NCI-H2171 (cell line): ENCODE data around the gene AUP1.

ENCODE experiments used
- DNase-seq: peaks from one replicate; lab custom pipeline; 2025; lab: John Stamatoyannopoulos, UW

Gene AUP1

DNA sequence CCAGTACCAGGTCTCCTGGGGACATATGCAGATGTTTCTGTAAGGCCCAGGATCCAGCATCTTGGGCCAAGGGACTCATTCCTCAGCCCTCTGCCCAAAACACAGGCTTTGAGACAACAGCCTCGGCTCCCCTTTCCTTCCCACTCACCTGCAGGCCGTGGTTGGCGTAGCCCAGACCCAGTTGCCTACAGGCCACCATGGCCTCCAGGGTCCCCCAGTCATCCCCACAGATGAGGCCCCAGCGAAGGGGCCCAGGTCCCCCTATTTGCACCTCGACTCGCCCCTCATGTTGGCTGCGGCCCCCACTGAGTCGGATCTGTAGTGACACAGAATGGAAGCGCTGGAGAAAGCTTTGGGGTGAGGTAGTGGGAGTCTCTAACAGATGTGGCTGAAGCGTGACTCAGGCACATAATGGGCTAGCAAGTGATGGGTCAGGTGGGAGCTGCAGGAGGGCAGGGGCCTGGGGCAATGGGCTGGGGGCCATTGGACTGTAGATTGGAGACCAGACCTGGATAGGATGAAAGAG is 6.0 kb upstream of the AUP1 start:
- no peak for DNase-seq

DNA sequence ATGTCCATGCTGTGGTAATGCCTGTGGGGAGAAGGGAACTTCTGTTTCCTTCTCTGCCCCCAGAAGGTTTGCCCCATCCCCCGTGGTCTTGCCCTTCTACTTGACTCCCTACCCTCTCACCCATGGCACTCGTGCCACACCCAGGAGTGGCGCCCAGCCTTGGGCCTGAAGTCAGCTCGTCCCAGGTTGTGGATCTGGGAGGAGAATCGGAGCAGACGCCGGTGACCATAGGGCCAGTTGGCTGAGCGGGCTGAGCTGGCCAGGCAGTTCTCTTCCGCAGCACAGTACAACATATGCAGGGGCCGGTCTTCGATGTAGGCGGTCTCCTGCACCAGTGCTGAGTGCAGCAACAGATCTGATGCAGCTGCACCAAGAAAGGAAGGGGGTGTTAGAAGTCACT is 4.9 kb upstream of the AUP1 start:
- no peak for DNase-seq

DNA sequence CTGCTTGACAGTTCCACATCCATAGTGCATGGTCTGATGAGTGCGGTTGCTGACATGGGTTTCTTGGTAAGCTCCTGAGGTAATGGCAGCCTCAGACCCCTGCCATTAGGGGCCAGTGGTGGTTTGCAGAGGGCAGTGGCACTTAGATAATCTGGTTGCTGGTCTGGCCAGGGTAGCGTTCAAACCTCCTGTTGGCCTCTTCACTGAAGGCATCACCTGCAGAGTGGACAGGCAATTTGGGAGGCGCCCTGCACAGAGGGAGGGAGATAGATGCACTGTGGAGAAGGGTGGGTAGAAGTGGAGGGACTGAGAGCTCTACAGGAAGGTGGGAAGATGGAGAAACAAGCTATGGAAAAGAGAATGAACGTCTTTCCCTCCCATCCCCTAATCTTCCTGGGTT is 4.0 kb upstream of the AUP1 start:
- no peak for DNase-seq

DNA sequence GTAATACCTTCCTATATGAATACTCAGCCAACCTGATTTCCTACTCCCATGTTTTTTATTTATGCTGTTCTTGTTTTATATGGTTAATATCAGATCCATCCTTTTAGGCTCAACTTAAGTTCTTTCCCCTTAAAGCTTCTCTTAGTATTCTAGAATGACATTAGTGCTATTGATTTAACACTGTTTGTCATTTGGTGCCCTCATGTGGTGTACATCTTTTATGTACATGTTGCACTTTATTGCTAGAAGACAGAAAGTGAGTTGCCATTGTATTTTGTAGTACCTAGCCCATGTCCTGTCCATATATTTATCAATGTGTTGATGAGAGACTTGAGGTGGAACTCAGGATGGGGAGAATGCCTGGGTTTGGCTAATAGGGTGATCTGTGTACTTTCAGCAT is 2.7 kb upstream of the AUP1 start:
- no peak for DNase-seq

DNA sequence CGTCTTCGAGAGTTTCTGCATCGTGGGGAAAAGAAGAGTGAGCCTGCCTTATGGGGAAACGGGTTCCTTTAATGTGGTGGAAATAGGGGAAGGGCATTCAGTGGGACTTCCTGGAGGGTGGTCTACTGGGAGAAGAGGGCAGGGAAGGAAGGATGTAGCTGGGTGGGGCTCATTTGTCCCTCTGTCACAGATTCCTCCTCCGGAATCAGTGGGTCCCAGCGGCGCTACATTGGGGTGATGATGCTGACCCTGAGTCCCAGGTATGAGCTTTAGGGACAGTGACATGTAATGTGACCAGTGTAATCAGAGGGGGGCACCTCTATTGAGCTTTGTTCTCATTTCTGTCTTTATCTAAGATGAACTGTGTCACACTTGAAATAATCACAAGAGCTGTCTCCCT is 2.2 kb upstream of the AUP1 start:
- no peak for DNase-seq

DNA sequence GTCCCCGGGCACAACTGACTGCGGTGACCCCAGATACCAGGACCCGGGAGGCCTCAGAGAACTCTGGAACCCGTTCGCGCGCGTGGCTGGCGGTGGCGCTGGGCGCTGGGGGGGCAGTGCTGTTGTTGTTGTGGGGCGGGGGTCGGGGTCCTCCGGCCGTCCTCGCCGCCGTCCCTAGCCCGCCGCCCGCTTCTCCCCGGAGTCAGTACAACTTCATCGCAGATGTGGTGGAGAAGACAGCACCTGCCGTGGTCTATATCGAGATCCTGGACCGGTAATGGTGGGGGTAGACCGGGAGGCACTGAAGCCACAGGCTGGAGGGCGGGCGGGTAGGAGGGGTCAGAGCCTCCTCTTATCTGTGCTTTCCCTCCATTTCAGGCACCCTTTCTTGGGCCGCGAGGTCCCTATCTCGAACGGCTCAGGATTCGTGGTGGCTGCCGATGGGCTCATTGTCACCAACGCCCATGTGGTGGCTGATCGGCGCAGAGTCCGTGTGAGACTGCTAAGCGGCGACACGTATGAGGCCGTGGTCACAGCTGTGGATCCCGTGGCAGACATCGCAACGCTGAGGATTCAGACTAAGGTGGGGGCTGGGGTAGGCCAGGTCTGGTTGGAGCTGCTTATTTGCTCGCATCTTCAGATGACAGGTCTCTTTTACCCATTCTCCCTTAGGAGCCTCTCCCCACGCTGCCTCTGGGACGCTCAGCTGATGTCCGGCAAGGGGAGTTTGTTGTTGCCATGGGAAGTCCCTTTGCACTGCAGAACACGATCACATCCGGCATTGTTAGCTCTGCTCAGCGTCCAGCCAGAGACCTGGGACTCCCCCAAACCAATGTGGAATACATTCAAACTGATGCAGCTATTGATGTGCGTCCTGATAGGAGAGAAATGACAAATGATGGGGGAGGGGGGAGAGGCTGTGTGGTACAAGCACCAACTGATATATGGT is 1.0 kb upstream of the AUP1 start:
- no peak for DNase-seq

DNA sequence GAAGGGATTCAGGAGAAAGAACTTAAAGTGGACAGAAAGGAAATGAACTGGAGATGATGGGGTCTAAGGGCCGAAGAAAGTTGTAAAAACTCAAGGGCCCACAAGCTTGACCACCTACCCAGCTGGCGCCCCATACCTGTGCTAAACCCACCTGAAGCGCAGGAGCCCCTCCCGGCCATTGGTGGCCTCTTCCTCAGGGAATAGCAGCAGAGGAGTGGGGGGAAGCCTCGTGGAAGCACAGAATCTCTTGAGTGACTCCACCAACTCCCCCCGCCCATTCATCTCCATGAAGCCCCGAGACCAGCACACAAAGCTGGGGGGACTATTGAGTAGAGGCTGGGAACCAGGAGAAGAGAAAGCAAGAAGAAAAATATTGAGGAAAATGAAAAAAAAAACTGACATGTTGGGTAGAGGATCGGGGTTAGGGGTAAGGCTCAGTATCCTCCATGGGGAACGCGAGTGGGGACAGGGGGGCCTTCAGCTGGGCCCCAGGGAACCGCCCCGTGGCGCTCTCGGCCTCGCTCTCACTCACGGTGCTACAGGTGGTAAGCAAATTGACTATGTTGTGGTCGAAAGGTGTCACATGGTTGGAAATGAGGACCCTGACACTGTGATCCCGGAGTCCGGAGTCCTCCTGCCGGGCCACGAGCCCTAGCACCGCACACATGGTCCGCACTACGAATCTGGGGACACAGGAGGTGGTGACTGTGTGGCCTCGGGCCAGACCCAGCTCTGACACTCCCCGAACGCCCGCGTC is 728 bp downstream of the AUP1 start:
- no peak for DNase-seq

DNA sequence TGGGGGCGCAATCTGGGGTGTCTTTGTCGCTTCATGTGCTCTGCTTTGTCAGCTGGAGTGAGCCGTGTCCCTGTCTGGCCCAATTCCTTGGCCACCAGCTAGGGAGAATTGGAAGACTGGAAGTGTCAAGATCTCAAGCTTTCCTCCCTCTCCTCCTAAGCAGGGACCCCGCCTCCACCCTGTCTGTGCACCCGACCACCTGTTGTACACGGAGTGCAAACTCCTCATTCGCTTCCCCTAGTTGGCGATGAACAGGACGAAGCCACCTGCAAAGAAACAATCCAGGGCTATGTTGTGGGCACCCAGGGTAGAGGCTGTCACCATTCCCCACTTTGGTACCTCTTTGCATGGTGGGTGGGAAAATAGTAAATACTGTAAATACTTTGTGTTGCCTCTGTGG is 1.8 kb downstream of the AUP1 start:
- no peak for DNase-seq

DNA sequence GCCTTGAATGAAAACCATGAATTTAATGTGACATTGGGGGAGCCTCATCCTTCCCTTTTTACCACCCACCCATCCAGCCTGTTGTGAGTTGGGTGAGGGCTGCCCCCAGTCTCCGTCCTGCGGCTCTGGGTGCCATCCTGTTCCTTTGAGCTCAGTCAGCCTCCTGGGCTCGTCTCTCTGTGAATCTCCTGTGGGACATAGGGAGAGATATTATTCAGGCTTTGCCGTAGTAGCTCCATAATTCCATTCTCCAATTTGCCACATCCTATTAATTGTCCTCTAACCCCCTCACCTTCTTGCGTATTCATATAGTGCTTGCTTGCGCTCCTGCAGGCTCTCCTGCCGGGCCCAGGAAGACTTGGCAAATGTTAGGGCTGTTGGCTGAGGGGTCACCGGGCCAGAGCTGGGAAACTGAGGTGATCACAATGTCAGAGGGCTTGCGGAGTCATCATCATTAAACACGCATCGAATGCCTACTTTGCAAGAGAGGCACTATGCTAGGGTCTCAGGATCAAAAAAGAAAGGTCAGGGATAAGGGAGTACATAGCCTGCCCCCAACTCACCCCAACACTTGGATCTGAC is 2.8 kb downstream of the AUP1 start:
- no peak for DNase-seq

DNA sequence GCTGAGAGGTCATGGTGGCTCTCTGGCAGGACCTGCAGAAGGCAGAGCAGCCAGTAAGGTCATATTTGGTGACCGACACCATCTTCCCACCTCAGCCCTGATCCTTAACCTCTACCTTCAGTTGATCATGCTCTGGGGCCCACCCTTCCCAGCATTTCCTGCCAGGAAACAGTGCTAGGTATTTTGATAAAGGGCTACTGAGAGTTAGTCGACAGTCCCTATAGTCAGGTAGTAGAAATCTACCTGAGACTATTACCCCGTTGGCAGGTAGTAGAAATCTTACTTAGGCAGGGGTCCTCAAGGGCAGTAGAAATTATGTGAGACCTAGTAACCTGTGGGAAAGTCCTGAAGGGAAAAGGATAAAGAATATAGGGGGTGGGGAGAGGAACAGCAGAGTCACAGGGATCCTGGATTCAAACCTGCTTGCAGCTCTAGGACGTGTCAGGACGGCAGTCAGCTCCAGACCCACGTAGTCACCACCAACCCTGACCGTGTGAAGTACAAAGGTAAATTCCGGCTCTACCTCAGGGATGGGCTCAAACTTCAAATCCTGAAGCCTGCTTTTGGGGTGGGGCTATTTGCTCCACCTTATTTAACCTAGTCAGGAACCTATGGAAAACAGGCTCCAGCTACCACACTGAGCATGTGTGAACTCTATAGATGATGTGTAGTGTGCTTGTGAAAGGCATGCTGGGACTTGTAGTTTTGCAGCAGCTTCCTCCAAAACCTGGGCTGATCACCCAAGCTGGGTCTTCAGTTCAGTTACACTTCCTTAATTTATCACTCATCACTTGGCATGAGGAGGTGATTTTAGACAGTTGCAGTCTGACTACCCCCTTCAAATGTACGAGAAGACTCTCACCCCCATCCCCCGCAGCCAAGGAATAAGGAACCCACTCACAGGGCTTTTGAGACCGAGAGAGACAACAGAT is 3.5 kb downstream of the AUP1 start, which contains the start of gene DQX1:
Gene DQX1 (minus strand): TSS at position 515 of the 932 bp plus-strand sequence. CDS start 502 bp downstream, at position 13.
- no peak for DNase-seq

DNA sequence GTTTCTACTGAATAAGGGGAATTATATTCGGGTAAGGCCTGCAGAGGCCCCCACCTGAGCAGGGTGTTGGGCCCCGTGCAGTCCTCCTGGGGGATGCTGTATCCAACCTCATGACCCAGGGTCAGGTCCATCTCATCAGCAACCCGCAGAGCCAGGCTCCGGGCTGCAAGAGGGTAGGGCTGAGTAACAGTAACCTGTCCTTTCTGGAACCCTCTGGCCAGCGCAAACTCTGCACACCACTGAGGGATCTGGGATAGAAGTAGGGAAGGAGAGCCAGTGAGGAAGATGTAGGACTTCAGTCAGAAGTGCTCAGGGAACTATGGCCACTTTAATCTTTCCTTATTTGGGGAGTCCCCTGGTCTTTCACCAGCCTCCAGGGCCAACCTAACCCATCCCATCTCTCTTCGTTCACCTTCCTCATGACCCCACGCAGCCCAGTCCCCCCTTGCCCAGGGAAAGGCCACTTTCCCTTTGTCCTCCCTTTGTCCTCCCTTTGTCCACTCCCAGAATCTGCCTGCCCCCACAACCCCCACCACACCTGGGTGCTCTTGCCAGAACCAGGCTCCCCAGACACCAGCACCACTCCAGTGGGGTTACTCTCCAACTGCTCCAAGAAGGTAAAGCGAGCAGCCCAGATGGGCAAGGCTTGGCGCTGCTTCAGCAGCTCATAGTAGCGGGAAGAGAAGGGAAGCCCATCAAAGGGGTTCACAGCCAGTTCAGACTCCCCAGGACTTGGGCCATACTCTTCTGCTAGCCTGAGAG is 4.4 kb downstream of the AUP1 start:
- DNase-seq = no peak

DNA sequence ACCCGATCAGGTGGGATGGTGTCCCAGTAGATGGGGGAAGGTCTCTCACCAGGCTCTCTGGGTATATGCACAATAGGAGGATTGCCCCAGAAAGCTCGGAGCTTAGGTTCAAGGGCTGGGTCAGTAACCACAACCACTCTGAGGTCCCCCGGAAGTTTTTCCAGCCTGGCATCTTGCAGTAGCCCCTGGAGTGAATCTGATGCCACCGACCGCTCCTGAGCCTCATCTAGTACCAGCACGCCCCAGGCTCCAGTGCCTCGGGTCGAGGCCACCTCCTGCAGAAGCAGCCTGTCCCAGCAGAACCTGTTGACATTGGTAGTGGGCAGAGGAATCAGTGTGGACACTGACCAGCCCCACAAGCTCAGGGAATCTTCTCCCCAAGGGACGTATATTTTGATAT is 5.5 kb downstream of the AUP1 start:
- no peak for DNase-seq

DNA sequence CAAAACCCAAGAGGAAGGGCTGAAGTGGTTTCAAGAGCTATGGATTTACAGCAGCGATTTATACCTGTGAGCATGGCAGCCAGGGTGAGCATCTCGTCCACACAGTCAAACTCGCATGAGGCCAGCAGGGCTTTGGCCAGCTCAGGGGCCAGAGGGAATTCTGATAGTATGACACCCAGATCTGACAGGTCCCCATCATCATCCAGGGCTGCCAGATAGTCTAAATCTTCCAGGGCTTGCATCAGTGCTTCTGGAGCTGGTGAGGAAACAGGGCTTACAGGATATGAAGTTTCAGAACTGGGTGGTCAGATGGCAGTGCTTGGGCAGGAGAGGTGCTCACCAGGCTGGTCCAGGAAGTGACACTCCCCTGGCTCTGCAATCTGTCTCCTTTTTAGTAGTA is 7.0 kb downstream of the AUP1 start:
- DNase-seq = no peak

DNA sequence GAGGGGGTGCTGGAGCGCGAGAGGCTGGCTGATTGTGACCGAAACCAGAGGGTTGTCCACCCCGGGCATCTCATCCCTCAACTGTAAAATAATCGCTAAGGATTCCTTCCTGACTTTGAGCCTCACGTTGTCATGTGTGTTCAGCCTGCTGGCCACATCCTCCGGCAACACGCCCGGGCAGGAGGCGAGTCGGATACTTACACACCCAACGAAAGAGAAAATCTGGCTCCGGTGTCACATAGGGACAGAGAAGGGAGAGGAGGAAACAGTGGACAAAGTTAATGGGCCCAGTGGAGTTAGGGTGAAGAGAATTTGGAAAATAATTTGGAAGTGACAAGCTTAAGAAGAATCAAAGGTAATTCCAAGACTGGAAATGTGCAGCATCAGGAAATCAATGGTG is 12.9 kb downstream of the AUP1 start:
- DNase-seq = no peak

DNA sequence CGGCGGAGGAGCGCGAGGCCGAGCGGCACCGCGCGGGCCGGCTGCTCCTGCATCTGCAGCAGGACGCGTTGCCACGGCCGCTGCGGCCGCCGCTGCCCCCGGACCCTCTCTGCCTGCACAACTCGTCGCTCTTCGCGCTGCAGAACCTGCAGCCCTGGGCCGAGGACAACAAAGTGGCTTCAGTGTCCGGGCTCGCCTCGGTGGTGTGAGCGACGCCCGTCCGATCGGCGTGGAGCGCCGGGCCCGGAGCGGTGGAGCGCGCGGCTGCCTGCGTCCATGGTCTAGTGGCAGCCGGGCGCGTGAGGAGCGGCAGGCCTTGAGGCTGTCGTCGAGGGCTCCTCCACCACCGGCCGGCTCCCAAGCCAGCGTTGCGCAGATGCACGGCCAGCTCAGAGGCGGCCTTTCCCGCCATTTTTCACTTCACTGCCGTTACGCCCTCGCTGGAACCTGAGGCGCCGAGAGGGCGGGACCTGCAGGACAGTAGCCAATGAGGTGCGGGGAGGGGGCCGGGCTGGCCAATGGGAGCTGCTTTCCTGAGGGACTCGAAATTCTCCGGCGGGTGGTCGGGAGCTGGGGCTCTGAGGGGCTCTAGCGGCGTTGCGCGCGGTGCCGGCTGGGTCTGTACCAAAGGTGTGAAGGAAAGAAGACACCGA is 13.4 kb downstream of the AUP1 start:
- DNase-seq = no peak

DNA sequence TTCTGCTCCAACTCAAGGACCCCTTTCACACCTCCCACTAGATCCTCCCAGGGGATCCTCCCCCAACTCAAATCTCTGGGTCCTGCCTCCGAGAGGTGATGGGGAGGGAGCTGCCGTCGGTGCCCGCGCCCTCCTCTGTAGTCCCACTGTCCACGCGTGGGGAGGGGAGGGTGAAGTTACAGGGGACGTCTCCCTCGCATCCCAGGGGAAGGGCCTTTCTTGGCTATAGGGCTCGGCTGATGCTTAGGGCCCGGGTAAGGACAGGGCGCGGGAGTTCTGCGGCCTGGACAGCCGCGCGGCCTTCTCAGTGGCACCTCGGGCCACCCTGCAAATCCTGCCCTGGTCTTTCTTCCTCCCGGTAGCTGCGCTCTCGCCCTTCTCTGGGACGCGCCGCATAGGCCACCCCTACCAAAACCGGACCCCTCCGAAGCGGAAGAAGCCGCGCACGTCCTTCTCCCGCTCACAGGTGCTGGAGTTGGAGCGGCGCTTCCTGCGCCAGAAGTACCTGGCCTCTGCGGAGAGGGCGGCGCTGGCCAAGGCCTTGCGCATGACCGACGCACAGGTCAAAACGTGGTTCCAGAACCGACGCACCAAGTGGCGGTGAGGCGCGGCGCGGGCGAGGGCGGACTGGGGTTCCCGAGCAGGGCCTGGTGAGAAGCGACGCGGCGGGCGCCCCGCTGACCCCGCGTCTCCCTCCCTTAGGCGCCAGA is 14.1 kb downstream of the AUP1 start:
- DNase-seq = no peak

DNA sequence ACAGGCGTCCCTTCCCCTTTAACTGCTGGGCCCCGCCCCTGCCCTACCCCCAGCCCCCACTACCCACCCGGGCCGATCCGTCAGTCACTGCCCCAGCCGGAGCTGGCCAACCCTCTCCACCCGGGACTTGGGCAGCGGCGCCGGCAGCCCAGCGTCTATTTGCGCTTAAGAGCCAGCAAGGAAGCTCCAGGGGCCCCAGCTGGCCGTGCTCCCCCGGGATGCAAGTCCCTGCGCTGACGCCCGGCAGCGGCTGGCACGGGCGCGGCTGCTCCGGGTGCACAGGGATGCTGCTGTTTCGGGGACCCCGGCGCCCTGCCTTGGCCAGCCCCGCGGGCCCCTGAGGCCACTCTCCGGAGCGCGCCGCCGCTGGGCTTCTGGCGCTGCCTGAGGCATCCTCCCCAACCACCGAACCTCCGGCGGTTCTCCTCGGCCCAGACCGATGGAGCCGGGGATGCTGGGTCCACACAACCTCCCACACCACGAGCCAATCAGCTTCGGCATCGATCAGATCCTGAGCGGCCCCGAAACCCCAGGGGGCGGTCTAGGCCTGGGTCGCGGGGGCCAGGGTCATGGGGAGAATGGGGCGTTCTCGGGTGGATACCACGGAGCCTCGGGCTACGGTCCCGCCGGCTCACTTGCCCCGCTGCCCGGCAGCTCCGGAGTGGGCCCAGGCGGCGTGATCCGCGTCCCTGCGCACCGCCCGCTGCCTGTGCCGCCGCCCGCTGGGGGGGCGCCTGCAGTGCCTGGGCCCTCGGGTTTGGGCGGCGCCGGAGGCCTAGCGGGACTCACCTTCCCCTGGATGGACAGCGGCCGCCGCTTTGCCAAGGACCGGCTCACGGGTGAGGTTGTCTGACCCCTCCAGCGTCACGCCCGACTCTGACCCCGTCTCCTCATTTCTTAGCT is 14.9 kb downstream of the AUP1 start, which contains the start of gene TLX2:
Gene TLX2 (plus strand): TSS at position 83 of the 903 bp plus-strand sequence. CDS start 357 bp downstream, at position 440.
- DNase-seq = peak; percentile 41
